ENCODE results near the gene PROB1.

DNA sequence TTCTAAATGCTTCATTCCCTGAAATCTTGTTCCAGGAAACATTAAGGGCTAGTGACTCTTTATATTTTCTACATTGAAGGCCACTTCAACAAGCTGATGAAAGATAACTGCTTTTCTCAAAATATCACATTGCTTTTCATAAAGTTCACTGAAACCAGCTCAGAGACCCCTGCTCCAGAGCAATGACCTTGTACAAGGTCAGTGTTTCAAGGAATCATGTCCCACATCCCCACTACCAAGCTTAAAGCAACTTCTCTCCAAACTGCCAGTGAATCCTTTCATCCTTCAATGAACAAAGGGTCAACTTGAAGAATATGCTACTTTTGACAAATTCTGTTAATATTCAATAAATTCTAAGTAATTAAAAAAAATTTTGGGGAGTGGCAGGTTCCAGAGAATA, 21.0 kb upstream of the PROB1 start:
- TF ChIP-seq, protein P1, sequence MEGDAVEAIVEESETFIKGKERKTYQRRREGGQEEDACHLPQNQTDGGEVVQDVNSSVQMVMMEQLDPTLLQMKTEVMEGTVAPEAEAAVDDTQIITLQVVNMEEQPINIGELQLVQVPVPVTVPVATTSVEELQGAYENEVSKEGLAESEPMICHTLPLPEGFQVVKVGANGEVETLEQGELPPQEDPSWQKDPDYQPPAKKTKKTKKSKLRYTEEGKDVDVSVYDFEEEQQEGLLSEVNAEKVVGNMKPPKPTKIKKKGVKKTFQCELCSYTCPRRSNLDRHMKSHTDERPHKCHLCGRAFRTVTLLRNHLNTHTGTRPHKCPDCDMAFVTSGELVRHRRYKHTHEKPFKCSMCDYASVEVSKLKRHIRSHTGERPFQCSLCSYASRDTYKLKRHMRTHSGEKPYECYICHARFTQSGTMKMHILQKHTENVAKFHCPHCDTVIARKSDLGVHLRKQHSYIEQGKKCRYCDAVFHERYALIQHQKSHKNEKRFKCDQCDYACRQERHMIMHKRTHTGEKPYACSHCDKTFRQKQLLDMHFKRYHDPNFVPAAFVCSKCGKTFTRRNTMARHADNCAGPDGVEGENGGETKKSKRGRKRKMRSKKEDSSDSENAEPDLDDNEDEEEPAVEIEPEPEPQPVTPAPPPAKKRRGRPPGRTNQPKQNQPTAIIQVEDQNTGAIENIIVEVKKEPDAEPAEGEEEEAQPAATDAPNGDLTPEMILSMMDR (IDR thresholded peaks at IDR 0.05): no peak
- TF ChIP-seq POLR2A (IDR thresholded peaks at IDR 0.05): no peak

Data from transverse colon (tissue), 3 donors.